ENCODE data around the gene SRSF1.

DNA sequence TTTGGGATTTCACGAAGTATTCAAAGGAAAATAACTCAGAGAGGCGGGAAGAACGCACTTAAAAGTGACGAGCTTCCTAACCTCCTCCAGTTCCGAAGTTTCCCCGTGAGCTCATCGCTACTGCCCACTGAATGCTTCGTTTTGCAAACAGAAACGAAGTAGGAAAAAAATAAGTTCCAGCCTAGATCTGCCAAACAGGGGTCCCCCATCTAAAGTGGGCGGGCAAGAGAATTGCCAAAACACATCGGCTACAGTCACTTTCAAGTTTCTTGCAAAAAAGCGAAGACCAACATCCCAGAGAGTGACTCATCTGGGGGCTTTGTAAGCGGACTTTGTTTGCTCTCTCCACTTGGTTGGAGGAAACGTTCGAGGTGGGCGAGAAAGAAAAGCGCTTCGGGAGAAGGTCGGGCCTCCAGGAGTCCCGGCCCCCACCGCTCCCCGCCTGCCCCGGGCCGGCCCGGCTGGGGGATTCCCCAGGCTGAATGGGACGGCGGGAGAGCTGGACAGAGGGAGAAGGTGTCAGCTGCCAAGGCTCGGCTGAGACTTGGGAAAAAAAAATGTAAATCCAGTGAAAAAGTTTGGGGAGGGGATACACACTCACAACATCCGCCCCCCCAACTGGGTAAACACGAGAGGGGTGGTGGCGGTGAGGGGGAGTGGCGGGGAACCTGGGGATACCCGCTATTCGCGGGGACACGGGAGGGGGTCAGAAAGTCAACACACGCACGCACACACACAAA is 20.0 kb downstream of the SRSF1 start:
- TF ChIP-seq CTCF (IDR thresholded peaks at IDR 0.05; ENCODE audit: poor library complexity) = no peak
- no peak for TF ChIP-seq EZH2 (IDR thresholded peaks at IDR 0.05; ENCODE audit: borderline replicate concordance)
- no peak for TF ChIP-seq EZH2phosphoT487 (IDR thresholded peaks at IDR 0.05; ENCODE audit: low read depth, severe bottlenecking, unreplicated experiment)
